Liver (tissue), 9 donors: ENCODE results near the gene ADAMTS2. TPM values are rescaled to one million over a fixed set of nuclear protein-coding genes. Genes with fewer than 3 reads are reported as not detected.

Experiments used
- DNase-seq: peaks from one replicate; pipeline ENCODE4 v3.0.0-alpha.2; 2017; ENCODE audit warnings: low spot score
- H3K27ac ChIP-seq, 2 donors: one replicate each; pipeline ENCODE4 v1.7.0; 2013; ENCODE audit warnings: inconsistent platforms in 2 of 2, low read length in 2 of 2, control low read depth in 1 of 2, low read depth in 1 of 2, mild to moderate bottlenecking in 1 of 2
- H3K27me3 ChIP-seq, 4 donors: one replicate each; pipeline versions ENCODE4 v1.6.1 to v1.7.0; 2013; ENCODE audit warnings: low read length in 3 of 4, inconsistent platforms in 1 of 4, mild to moderate bottlenecking in 1 of 4, moderate library complexity in 1 of 4; ENCODE audit not compliant: control insufficient read depth in 4 of 4, insufficient read depth in 4 of 4
- H3K36me3 ChIP-seq, 4 donors: one replicate each; pipeline versions ENCODE4 v1.6.1 to v1.7.0; 2013; ENCODE audit warnings: low read length in 3 of 4, mild to moderate bottlenecking in 3 of 4, low read depth in 1 of 4, moderate library complexity in 1 of 4; ENCODE audit not compliant: control insufficient read depth in 4 of 4, insufficient read depth in 3 of 4
- H3K4me1 ChIP-seq, 4 donors: one replicate each; pipeline versions ENCODE4 v1.6.1 to v1.7.0; 2013; ENCODE audit warnings: low read length in 3 of 4, mild to moderate bottlenecking in 3 of 4, moderate library complexity in 1 of 4; ENCODE audit not compliant: control insufficient read depth in 4 of 4, insufficient read depth in 4 of 4
- H3K4me3 ChIP-seq, 3 donors: one replicate each; pipeline versions ENCODE4 v1.6.1 to v1.7.0; 2013; ENCODE audit warnings: low read length in 3 of 3, control low read depth in 1 of 3, low read depth in 1 of 3, mild to moderate bottlenecking in 1 of 3
- H3K9ac ChIP-seq, 2 donors: one replicate each; pipeline ENCODE4 v1.7.0; 2013; ENCODE audit warnings: low read length in 2 of 2, mild to moderate bottlenecking in 2 of 2, moderate library complexity in 2 of 2, control low read depth in 1 of 2, low read depth in 1 of 2
- H3K9me3 ChIP-seq, 4 donors: one replicate each; pipeline versions ENCODE4 v1.6.1 to v1.7.0; 2013; ENCODE audit warnings: low read length in 3 of 4; ENCODE audit not compliant: control insufficient read depth in 4 of 4
- CTCF ChIP-seq: fragments of 150-350 bp; IDR thresholded peaks from 2 replicates; pipeline ENCODE4 v1.5.1; 2017; ENCODE audit warnings: improper control_type of control experiment, low read depth, low read length; ENCODE audit not compliant: missing input control
- FOXA1 ChIP-seq: IDR thresholded peaks from 2 replicates; pipeline ENCODE4 v1.6.1; 2016; ENCODE audit warnings: antibody characterized with exemption
- FOXA2 ChIP-seq: IDR thresholded peaks from 2 replicates; pipeline ENCODE4 v1.6.1; 2016; ENCODE audit warnings: antibody characterized with exemption
- GABPA ChIP-seq, 2 donors: IDR thresholded peaks in 1 of 2; conservative IDR thresholded peaks in 1 of 2; 2 replicates each; pipeline ENCODE4 v1.6.1; 2016; ENCODE audit warnings: antibody characterized with exemption in 2 of 2, mild to moderate bottlenecking in 1 of 2, moderate library complexity in 1 of 2
- HNF4A ChIP-seq, 2 donors: conservative IDR thresholded peaks; 2 replicates each; pipeline ENCODE4 v1.6.1; 2016; ENCODE audit warnings: antibody characterized with exemption in 2 of 2, mild to moderate bottlenecking in 2 of 2
- HNF4G ChIP-seq: IDR thresholded peaks from 2 replicates; pipeline ENCODE4 v1.6.1; 2016; ENCODE audit warnings: antibody characterized with exemption
- JUND ChIP-seq, 2 donors: IDR thresholded peaks; 2 replicates each; pipeline ENCODE4 v1.6.1; 2016; ENCODE audit warnings: antibody characterized with exemption in 2 of 2
- MAX ChIP-seq: IDR thresholded peaks from 2 replicates; pipeline ENCODE4 v1.6.1; 2016; ENCODE audit warnings: antibody characterized with exemption
- NR2F2 ChIP-seq: IDR thresholded peaks from 2 replicates; pipeline ENCODE4 v1.6.1; 2016; ENCODE audit warnings: antibody characterized with exemption
- RAD21 ChIP-seq, 2 donors: IDR thresholded peaks; 2 replicates each; pipeline ENCODE4 v1.6.1; 2016; ENCODE audit warnings: antibody characterized with exemption in 2 of 2, mild to moderate bottlenecking in 2 of 2
- SP1 ChIP-seq: IDR thresholded peaks from 2 replicates; pipeline ENCODE4 v1.6.1; 2018; ENCODE audit warnings: antibody characterized with exemption, mild to moderate bottlenecking
- TAF1 ChIP-seq: conservative IDR thresholded peaks from 2 replicates; pipeline ENCODE4 v1.6.1; 2016; ENCODE audit warnings: antibody characterized with exemption, mild to moderate bottlenecking
- YY1 ChIP-seq: IDR thresholded peaks from 2 replicates; pipeline ENCODE4 v1.6.1; 2016; ENCODE audit warnings: antibody characterized with exemption, mild to moderate bottlenecking
- ZBTB33 ChIP-seq: IDR thresholded peaks from 2 replicates; pipeline ENCODE4 v1.6.1; 2016; ENCODE audit warnings: antibody characterized with exemption
- WGBS: extraction: QIAGEN DNeasy Blood & Tissue Kit; methylation state at CpG from one replicate; pipeline ENCODE4 v1.1.7; 2013; 5-methylcytosine and 5-hydroxymethylcytosine counted together
- polyA plus RNA-seq, 2 donors: library from polyadenylated mRNA; stranded (reverse) in 1 of 2; unstranded in 1 of 2; fragments of 200-250 nt in 1 of 2; fragments of >200 nt in 1 of 2; fragmentation: Nextera tagmentation in 1 of 2; extraction: Ambion mirVana in 1 of 2; gene quantifications; one replicate each; pipeline versions ENCODE4 v1.2.1 to v1.2.3, GENCODE V29; 2013 to 2015
- total RNA-seq, 2 donors: library from RNA; depleted of rRNA; stranded (reverse); fragments of >200 nt; gene quantifications; one replicate each; pipeline ENCODE4 v1.2.3, GENCODE V29; 2014
- TF ChIP-seq, protein P1 (sequence below): IDR thresholded peaks from 2 replicates; pipeline ENCODE4 v1.6.1; 2016; ENCODE audit warnings: antibody characterized with exemption
- TF ChIP-seq, protein P2 (sequence below): IDR thresholded peaks from 2 replicates; pipeline ENCODE4 v1.6.1; 2016; ENCODE audit warnings: antibody characterized with exemption, mild to moderate bottlenecking
- donor health status: healthy.
- donor health status: healthy.
- donor health status: healthy.
- donor health status: healthy.
- donor health status: healthy.

The ADAMTS2 gene
- total and polyA plus RNA-seq, 4 donors: 2.7 to 24.3 (median 12.0) TPM

GRCh38 chr5:179343021-179343718, 2.1 kb downstream of the ADAMTS2 start:
- H3K9ac ChIP-seq: no peak overlapping the region
- TF ChIP-seq CTCF (no peak), FOXA2 (no peak), NR2F2 (no peak)
- peaks cover 0 to 22% (median 3%) of the 10 kb centered on the region in 4 donors for H3K27me3 ChIP-seq
- no peak for DNase-seq
- peak overlapping the region; percentile 26 to 29 for H3K27ac ChIP-seq
- peaks cover 4 to 16% (median 10%) of the 10 kb centered on the region in 4 donors for H3K4me1 ChIP-seq
- H3K9me3 ChIP-seq: no peaks in the 10 kb centered on the region
- H3K36me3 ChIP-seq: no peaks in the 10 kb centered on the region
- H3K4me3 ChIP-seq: peak overlapping the region; percentile 19 to 49 (median 25)
- WGBS: 21% methylated on average over 20 of the region's 20 CpGs

DNA sequence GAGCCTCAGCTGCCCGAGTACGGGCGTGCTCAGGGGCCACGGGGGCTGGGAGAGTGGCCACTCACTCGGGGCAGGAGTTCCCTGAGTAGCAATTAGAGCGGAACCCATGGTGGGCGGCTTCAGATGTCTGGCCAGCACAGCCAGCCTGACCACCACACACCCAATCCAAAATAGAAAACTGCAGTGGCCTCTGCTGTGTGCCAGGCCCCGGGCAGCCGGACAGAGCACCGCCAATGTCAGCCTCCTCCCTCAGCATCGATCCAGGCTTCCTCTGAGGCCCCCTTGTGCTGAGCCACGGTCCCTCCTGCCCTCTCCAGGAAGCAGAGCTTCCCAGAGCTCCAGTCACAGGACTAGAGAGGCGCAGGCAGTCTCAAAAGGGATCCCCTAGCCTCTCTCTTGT, 2.7 kb downstream of the ADAMTS2 start:
- Histone ChIP-seq H3K4me3 (peak overlapping the region in 1 of 3 donors; percentile 49), H3K9me3 (no peaks in the 10 kb centered on the region), H3K36me3 (no peaks in the 10 kb centered on the region), H3K27ac (no peak overlapping the region), H3K4me1 (peaks cover 4 to 21% (median 10%) of the 10 kb centered on the region in 4 donors), H3K9ac (no peak overlapping the region), H3K27me3 (peaks cover 0 to 18% (median 3%) of the 10 kb centered on the region in 4 donors)
- WGBS: 37% methylated on average over 13 of the region's 13 CpGs
- no peak for DNase-seq
- no peak for TF ChIP-seq MAX
- TF ChIP-seq RAD21 (IDR thresholded peaks at IDR 0.05): peak; percentile 21 to 44

DNA sequence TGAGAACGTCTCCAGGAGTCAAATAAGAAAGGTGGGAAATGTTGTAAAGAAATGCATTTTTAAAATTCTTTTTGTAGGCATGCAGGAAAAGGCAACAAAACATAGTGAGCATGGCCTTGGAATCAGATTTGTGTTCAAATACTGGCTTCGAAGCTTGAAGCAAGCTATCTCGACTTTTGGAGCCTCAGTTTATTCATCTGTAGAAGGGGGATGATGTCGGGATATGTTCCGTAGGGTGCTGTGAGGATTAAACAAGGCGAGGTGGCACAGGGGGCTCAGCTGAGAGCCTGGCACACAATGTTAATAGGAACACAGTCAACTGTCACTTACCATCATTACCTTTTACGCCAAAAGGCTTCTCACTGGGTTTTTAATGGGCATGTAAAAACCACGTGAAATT, 4.8 kb downstream of the ADAMTS2 start:
- WGBS: 75% methylated on average over 8 of the region's 8 CpGs
- H3K4me3 ChIP-seq: no peak overlapping the region
- H3K36me3 ChIP-seq: no peaks in the 10 kb centered on the region
- H3K27me3 ChIP-seq: peaks cover 0 to 18% (median 0%) of the 10 kb centered on the region in 4 donors
- no peak overlapping the region for H3K27ac ChIP-seq
- no peaks in the 10 kb centered on the region for H3K9me3 ChIP-seq
- DNase-seq: no peak
- peaks cover 4 to 25% (median 10%) of the 10 kb centered on the region in 4 donors for H3K4me1 ChIP-seq
- TF ChIP-seq MAX (no peak), FOXA1 (no peak), ZBTB33 (no peak), RAD21 (IDR thresholded peaks at IDR 0.05) (no peak), NR2F2 (no peak), TAF1 (no peak), HNF4G (no peak), GABPA (IDR thresholded peaks at IDR 0.05 in 1 of 2, conservative IDR thresholded peaks at IDR 0.05 in 1 of 2) (no peak), YY1 (no peak), SP1 (no peak), FOXA2 (no peak), HNF4A (conservative IDR thresholded peaks at IDR 0.05) (no peak), CTCF (no peak), JUND (IDR thresholded peaks at IDR 0.05) (no peak)
- TF ChIP-seq, protein P1, sequence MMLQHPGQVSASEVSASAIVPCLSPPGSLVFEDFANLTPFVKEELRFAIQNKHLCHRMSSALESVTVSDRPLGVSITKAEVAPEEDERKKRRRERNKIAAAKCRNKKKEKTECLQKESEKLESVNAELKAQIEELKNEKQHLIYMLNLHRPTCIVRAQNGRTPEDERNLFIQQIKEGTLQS: no peak
- TF ChIP-seq, protein P2, sequence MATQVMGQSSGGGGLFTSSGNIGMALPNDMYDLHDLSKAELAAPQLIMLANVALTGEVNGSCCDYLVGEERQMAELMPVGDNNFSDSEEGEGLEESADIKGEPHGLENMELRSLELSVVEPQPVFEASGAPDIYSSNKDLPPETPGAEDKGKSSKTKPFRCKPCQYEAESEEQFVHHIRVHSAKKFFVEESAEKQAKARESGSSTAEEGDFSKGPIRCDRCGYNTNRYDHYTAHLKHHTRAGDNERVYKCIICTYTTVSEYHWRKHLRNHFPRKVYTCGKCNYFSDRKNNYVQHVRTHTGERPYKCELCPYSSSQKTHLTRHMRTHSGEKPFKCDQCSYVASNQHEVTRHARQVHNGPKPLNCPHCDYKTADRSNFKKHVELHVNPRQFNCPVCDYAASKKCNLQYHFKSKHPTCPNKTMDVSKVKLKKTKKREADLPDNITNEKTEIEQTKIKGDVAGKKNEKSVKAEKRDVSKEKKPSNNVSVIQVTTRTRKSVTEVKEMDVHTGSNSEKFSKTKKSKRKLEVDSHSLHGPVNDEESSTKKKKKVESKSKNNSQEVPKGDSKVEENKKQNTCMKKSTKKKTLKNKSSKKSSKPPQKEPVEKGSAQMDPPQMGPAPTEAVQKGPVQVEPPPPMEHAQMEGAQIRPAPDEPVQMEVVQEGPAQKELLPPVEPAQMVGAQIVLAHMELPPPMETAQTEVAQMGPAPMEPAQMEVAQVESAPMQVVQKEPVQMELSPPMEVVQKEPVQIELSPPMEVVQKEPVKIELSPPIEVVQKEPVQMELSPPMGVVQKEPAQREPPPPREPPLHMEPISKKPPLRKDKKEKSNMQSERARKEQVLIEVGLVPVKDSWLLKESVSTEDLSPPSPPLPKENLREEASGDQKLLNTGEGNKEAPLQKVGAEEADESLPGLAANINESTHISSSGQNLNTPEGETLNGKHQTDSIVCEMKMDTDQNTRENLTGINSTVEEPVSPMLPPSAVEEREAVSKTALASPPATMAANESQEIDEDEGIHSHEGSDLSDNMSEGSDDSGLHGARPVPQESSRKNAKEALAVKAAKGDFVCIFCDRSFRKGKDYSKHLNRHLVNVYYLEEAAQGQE: no peak
- H3K9ac ChIP-seq: no peak overlapping the region
